Spinal cord (tissue), 10 donors: ENCODE measurements around the gene FBXL19. TPM values are rescaled to one million over a fixed set of nuclear protein-coding genes. Genes with fewer than 3 reads are reported as not detected.

ENCODE experiments used
- DNase-seq, 6 donors: peaks; one replicate each; pipeline versions ENCODE4 v3.0.0 to v3.0.0-alpha.2; 2013 to 2015; ENCODE audit warnings: low spot score in 6 of 6, low read depth in 4 of 6
- H3K27ac ChIP-seq: one replicate; pipeline ENCODE4 v1.5.1; 2013; ENCODE audit warnings: low read depth, low read length, control low read depth
- H3K27me3 ChIP-seq: one replicate; pipeline ENCODE4 v1.6.1; 2013; ENCODE audit warnings: low read length; ENCODE audit not compliant: control insufficient read depth, insufficient read depth
- H3K36me3 ChIP-seq: one replicate; pipeline ENCODE4 v1.6.1; 2013; ENCODE audit warnings: low read length; ENCODE audit not compliant: control insufficient read depth, insufficient read depth
- H3K4me1 ChIP-seq: one replicate; pipeline ENCODE4 v1.6.1; 2013; ENCODE audit warnings: low read length; ENCODE audit not compliant: control insufficient read depth, insufficient read depth
- H3K4me3 ChIP-seq: one replicate; pipeline ENCODE4 v1.5.1; 2013; ENCODE audit warnings: low read depth, low read length, control low read depth
- H3K9me3 ChIP-seq: one replicate; pipeline ENCODE4 v1.6.1; 2013; ENCODE audit warnings: low read length; ENCODE audit not compliant: control insufficient read depth, insufficient read depth
- WGBS: methylation state at CpG from one replicate; pipeline ENCODE4 v1.1.5; 2013; ENCODE audit warnings: missing lambda C conversion rate; ENCODE audit not compliant: insufficient coverage; 5-methylcytosine and 5-hydroxymethylcytosine counted together
- polyA plus RNA-seq, 2 donors: library from polyadenylated mRNA; unstranded; fragments of 120-200 nt; gene quantifications; one replicate each; pipeline ENCODE4 v1.2.1, GENCODE V29; 2013; ENCODE audit not compliant: insufficient read length in 2 of 2
- total RNA-seq, 2 donors: library from RNA; depleted of rRNA in 1 of 2; stranded (reverse); fragments of 120-200 nt in 1 of 2; fragments of >200 nt in 1 of 2; gene quantifications; one replicate each; pipeline versions ENCODE4 v1.2.3 to v1.2.4, GENCODE V29; 2013 to 2014
- donor health status: healthy.

FBXL19 gene
- total and polyA plus RNA-seq, 4 donors, result 15.8 to 90.1 (median 55.2) TPM

- WGBS, result 91% methylated on average over 3 of the region's 4 CpGs
- Histone ChIP-seq H3K27me3 (no peaks in the 10 kb centered on the region), H3K36me3 (peaks cover 5% of the 10 kb centered on the region), H3K9me3 (no peaks in the 10 kb centered on the region), H3K4me3 (no peak overlapping the region), H3K27ac (peak overlapping the region; percentile 82), H3K4me1 (peaks cover 26% of the 10 kb centered on the region)
- no peak for DNase-seq
Observed at GRCh38 chr16:30903002-30903401, 20.4 kb upstream of the FBXL19 start.

- Histone ChIP-seq H3K36me3 (peaks cover 5% of the 10 kb centered on the region), H3K4me3 (no peak overlapping the region), H3K27ac (peak overlapping the region; percentile 48), H3K9me3 (no peaks in the 10 kb centered on the region), H3K27me3 (no peaks in the 10 kb centered on the region), H3K4me1 (peaks cover 26% of the 10 kb centered on the region)
- WGBS, result 80% methylated on average over 4 of the region's 4 CpGs
- no peak for DNase-seq
Observed at GRCh38 chr16:30903596-30903995, 19.8 kb upstream of the FBXL19 start.

- 92% methylated on average over 19 of the region's 19 CpGs for WGBS
- H3K27ac ChIP-seq, result peak overlapping the region; percentile 61
Observed at GRCh38 chr16:30904114-30904780, 19.1 kb upstream of the FBXL19 start.

GRCh38 chr16:30907064-30907463, 16.3 kb upstream of the FBXL19 start:
- Histone ChIP-seq H3K27ac (no peak overlapping the region), H3K36me3 (peaks cover 5% of the 10 kb centered on the region), H3K9me3 (no peaks in the 10 kb centered on the region), H3K4me3 (no peak overlapping the region), H3K27me3 (no peaks in the 10 kb centered on the region), H3K4me1 (peaks cover 19% of the 10 kb centered on the region)
- DNase-seq, result no peak
- 74% methylated on average over 4 of the region's 4 CpGs for WGBS

More at GRCh38 chr16:30904114-30904780, 19.1 kb upstream of the FBXL19 start:
- H3K4me1 ChIP-seq, result peaks cover 26% of the 10 kb centered on the region
- no peaks in the 10 kb centered on the region for H3K27me3 ChIP-seq
- H3K4me3 ChIP-seq, result no peak overlapping the region
- H3K36me3 ChIP-seq, result peaks cover 5% of the 10 kb centered on the region
- DNase-seq, result no peak
- H3K9me3 ChIP-seq, result no peaks in the 10 kb centered on the region

GRCh38 chr16:30910427-30911029, 12.8 kb upstream of the FBXL19 start:
- Histone ChIP-seq H3K4me3 (no peak overlapping the region), H3K4me1 (no peaks in the 10 kb centered on the region), H3K9me3 (no peaks in the 10 kb centered on the region), H3K27ac (no peak overlapping the region), H3K27me3 (no peaks in the 10 kb centered on the region), H3K36me3 (peaks cover 2% of the 10 kb centered on the region)
- DNase-seq, result no peak
- 54% methylated on average over 9 of the region's 18 CpGs for WGBS

GRCh38 chr16:30912794-30913412, 10.5 kb upstream of the FBXL19 start:
- Histone ChIP-seq H3K4me3 (no peak overlapping the region), H3K36me3 (no peaks in the 10 kb centered on the region), H3K27me3 (no peaks in the 10 kb centered on the region), H3K4me1 (no peaks in the 10 kb centered on the region), H3K9me3 (no peaks in the 10 kb centered on the region), H3K27ac (no peak overlapping the region)
- 86% methylated on average over 6 of the region's 6 CpGs for WGBS
- DNase-seq, result no peak

GRCh38 chr16:30914830-30915229, 8.5 kb upstream of the FBXL19 start:
- Histone ChIP-seq H3K9me3 (no peaks in the 10 kb centered on the region), H3K4me1 (no peaks in the 10 kb centered on the region), H3K27ac (no peak overlapping the region), H3K4me3 (no peak overlapping the region), H3K27me3 (no peaks in the 10 kb centered on the region), H3K36me3 (no peaks in the 10 kb centered on the region)
- DNase-seq, result no peak
- WGBS, result 85% methylated on average over 3 of the region's 3 CpGs

- H3K4me1 ChIP-seq, result peaks cover 14% of the 10 kb centered on the region
- no peaks in the 10 kb centered on the region for H3K36me3 ChIP-seq
- no peak for DNase-seq
- H3K9me3 ChIP-seq, result no peaks in the 10 kb centered on the region
- H3K4me3 ChIP-seq, result no peak overlapping the region
- 75% methylated on average over 1 of the region's 1 CpG for WGBS
- no peaks in the 10 kb centered on the region for H3K27me3 ChIP-seq
- H3K27ac ChIP-seq, result no peak overlapping the region
Observed at GRCh38 chr16:30918614-30919013, 4.8 kb upstream of the FBXL19 start.

GRCh38 chr16:30920891-30921290, 2.5 kb upstream of the FBXL19 start:
- WGBS, result no CpG with 5 or more reads among the region's 2 CpGs
- Histone ChIP-seq H3K4me3 (no peak overlapping the region), H3K27me3 (no peaks in the 10 kb centered on the region), H3K9me3 (no peaks in the 10 kb centered on the region), H3K27ac (no peak overlapping the region), H3K4me1 (peaks cover 28% of the 10 kb centered on the region), H3K36me3 (peaks cover 7% of the 10 kb centered on the region)
- no peak for DNase-seq

- peaks cover 32% of the 10 kb centered on the region for H3K4me1 ChIP-seq
- H3K36me3 ChIP-seq, result peaks cover 13% of the 10 kb centered on the region
- WGBS, result 2% methylated on average over 4 of the region's 6 CpGs
- no peak for DNase-seq
- H3K4me3 ChIP-seq, result peak overlapping the region; percentile 83
- peak overlapping the region; percentile 98 for H3K27ac ChIP-seq
- no peaks in the 10 kb centered on the region for H3K27me3 ChIP-seq
- H3K9me3 ChIP-seq, result no peaks in the 10 kb centered on the region
Observed at GRCh38 chr16:30921459-30921747, 2.0 kb upstream of the FBXL19 start.
